Urothelium cell line (cell line): ENCODE data around the gene ZNF236.

Experiments
- DNase-seq: peaks from one replicate; pipeline ENCODE4 v3.0.0; 2011; ENCODE audit warnings: low spot score, mixed read lengths
- FAIRE-seq: peaks from 2 replicates; lab custom pipeline; 2011; peaks lifted over from hg19 to GRCh38; lab: Jason Lieb, UNC

The ZNF236 gene

DNA sequence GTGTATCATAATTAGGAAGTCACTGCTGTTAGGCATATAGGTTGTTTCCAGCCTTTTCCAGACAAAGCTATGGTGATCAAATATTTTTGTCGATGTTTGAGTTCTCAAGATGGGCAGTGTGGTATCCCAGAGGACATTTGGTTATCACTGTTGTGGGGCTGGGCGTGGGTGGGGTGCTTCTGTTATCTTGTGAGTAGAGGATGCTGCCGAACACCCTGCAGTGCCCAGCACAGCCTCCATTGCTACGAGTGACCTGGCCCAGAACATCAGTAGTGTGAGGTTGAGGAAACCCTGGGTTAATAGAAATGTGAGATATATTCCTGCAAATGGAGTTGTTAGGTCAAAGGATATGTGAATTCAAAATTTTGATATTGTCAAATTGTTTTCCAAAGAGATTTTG, 33.2 kb downstream of the ZNF236 start:
- FAIRE-seq (no peak), DNase-seq (no peak)

DNA sequence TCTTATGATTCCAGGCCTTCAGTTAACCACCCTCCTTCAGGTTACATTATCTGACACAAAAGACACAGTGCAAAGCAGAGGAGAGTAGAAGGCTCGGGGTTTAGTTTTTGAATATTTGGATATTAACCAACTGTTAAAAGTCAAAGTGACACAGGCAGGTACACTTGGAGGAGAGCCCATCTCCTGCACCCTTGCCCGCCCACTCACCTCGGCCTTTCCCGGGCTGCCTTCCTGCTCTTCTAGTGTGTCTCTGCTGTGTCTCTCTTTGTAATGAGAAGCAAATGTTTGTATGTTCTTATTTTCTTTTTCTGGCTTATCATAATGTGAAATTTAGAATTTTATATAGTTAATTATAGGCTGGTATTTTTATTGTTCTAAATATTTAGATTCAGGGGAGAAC, 35.1 kb downstream of the ZNF236 start:
- DNase-seq, result no peak
- FAIRE-seq, result no peak

DNA sequence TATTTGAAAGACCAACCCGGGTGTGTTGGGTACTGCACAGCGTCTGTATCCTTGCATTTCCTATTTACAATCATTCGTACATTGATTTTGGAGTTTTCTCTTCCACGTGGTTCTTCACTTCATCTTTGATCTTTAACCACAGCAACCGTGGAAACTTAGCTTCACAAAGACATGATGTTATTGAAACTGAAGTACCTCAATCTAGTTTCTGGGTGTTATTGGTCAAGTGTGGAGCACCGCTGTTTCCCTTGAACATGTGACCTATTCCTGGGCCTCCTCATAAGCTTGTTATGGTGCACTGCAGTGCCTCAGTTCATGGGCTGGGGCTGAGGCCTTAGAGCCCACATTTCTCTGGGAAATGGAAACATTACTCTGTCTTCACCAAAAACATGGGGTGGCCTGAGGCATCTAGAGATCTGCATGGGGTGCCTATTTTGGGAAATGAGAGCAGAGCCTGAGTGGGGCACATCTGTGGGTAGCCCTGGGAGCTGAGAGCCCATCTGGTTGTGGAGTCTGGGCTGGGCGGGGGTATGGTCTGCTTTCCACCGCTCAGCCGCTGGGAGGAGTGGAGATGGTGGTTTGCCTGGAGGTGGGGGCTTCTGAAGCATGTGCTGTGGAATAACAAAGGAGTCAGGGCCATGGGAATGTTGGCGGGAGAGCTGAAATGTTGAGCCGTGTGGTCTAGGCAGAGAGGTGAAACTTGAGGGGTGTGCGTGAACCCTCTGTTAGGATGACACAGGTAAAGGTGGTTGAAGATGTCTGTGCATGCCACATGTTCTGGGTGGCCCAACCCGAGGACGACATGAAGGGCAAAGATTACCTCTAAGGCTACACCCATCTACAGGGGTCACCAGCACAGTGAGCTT, 37.4 kb downstream of the ZNF236 start:
- no peak for DNase-seq
- FAIRE-seq, result no peak

DNA sequence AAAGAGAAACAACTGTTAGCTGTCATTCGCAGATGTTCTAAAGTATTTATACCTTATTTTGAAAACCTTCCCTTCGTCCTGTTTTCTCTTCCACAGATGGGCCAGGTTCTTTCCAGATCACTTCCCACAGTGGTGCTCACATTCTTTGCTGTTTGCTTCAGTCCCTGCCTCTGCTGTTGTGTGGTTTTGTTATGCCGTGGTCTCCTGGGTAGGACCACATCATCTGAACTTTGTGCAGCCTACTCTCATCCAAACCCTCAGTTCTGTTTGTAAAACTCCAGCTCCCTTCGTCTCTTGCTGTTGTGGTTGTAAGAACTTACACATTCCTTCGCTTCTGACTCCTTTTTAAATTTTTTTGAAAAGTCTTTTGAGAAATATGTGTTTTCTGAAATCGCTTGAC, 38.1 kb downstream of the ZNF236 start:
- FAIRE-seq (no peak), DNase-seq (no peak)

DNA sequence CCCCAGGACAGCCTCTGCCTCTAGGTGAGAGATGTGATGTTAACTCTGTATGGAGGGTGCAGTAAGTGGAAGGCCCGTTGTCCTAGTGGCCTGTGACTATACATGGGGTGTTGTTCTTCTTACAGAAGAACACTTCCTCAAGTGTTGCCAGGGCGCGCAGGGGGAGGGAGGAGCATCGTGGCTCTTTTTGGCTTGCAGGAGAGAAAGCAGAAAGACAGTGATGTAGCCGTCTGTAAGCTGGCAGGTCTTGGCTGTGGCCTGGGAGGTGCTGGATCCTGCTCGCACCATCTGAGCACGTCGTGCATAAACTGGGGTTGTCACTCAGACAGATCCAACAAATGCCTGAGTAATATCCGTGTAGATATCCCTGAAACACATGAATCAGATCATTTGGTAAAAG, 44.3 kb downstream of the ZNF236 start:
- no peak for FAIRE-seq
- no peak for DNase-seq

DNA sequence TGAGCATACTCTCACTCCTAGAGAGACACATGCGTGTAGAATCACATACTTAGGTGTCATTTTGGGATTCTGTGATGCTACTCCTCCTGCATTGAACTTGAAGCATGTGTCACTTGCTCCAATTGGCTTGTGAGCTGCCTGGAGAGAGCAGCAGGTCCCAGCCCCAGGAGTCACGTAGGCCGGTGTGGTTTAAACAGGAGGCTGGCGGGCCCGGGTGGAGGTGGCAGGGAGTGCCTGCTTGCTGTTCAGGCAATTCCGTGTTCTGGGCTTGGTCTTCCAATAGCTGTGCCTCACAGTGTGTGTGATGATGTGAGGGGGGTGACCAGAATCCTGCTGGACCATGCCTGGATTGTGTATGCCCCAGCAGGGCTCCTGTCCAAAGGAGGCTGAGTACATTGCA, 51.0 kb downstream of the ZNF236 start:
- DNase-seq (no peak), FAIRE-seq (no peak)

DNA sequence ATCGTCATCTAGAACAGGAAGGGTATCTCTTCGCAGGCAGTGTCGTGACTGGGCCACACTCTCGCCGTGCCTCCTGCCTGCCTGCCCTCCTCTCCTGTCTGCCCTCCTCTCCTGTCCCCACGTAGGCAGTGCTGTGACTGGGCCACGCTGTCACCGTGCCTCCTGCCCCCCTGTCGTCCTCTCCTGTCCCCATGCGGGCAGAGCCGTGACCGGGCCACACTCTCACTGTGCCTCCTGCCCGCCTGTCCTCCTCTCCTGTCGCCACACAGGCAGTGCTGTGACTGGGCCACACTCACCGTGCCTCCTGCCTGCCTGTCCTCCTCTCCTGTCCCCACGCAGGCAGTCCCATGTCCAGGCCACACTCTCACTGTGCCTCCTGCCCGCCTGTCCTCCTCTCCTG, 51.4 kb downstream of the ZNF236 start:
- FAIRE-seq, result no peak
- no peak for DNase-seq

DNA sequence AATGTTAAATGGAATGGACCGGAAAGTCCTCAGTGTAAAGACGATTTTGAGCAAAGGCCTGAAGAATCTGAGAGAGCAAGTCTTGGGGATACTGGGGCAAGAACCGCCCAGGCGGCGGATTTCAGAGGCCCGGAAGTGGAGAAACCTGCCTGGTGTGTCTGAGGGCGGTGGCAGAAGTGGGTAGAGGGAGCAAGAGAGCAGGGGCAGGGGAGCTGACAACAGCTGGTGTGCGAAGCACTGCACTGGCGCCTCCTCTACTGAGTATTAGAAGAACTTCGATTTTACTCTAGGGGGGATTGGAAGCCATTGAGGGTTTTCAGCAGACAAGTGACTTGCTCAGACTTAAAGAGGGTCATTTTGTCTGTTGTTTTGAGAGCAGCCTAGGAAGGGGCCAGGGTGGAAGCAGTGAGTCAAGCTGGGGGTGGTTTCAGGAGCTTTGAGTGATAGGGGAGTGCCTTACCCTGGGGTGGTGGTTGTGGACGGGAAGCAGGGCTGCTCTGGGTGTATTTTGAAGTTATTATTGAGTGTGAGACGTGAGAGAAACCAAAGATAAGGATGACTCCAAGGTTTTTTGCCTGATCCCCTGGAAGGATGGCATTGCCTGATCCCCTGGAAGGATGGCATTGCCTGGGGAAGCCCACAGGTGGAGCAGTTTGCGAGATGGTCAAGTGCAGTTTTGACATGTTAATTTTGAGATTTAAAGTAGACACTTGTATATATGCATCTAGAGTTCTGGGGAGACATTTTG, 52.5 kb downstream of the ZNF236 start:
- FAIRE-seq, result no peak
- no peak for DNase-seq

DNA sequence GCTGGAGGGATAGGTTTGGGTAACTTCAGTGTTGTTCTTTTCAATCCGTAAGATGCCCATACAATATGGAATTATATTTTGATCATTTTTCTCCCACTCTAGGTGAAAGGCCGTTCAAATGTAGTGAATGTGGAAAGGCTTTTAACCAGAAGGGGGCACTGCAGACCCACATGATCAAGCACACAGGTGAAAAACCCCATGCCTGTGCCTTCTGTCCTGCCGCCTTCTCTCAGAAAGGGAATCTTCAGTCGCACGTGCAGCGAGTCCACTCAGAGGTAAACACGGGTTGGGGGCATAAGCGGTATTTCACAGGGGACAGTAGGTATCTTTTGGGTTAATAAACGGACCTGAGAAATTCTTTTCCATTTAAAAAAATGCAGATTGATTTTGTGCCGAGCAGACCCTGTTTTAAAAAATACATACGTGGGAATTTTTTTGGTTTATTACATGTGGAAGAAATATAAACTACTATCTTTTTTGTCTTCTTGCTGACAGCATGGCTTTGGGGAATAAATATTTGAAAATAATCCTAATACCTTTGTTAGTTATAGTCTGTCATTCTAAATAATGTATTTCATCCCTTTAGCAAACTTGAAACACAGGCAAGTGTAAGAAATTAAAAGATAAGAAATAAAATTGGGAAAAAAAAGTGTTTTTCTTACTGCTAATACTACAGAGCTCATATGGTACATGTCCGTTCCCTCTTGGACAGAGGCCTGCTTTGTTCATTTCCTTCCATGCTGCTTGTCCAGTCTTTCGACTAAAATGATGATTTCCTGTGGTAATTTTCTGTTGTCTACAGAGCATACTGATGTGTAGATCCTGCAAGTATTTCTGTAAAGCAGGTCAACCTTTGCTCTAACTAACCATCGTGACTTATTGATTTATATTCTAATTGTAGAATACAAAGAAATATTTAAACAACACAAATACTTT, 53.3 kb downstream of the ZNF236 start:
- peak; percentile 34 for DNase-seq
- no peak for FAIRE-seq

DNA sequence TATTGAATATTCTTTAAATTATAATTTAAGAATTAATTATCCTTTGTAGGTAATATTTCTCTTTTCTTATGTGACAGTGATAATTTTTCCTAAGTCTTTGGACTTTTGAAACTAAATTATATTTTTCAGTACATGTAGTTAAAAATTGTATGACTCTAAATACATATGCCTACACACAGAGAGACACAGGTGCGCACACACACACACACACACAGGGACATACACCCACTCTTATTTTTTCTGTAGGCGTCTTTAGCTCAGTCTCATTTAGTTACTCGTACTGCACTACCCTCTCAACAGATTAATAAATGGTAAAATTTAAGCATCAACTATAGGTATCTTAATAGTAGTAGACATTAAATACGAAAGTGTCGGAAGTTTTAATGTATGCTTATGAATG, 56.1 kb downstream of the ZNF236 start:
- FAIRE-seq, result no peak
- DNase-seq, result no peak

DNA sequence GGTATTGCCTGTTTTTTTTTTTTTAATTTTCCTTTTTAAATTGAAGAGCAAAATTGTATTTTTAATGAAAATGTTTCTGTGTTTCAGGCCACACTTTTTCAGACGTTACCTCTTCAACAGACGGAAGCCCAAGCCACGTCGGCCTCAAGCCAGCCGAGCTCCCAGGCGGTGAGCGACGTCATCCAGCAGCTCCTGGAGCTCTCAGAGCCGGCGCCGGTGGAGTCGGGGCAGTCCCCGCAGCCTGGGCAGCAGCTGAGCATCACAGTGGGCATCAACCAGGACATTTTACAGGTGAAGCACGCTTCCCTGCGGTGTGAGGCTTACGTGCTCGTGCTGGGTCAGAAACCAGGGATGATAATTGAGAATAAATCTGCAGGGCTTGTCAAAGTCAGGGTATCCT, 57.7 kb downstream of the ZNF236 start:
- no peak for FAIRE-seq

DNA sequence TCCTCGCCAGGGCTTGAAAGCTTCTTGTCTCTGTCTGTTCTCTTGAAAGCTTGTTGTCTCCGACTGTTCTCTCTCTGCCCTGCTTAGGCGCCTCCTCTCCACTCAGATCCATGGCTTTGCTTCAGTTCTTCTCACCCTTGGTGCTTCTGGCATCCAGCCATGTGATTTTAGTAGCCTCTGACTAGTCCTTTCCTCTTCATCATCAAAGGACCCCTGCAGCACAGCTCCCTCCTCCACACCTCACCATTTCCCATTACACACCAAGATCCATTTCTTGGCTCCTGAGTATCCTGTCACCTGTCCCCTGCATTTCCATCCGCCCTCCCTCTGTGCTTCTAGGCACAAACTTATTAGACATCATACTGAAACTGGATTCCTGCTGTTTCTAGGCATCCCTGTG, 59.4 kb downstream of the ZNF236 start:
- no peak for FAIRE-seq

More for the DNA sequence above, 57.7 kb downstream of the ZNF236 start:
- no peak for DNase-seq

DNA sequence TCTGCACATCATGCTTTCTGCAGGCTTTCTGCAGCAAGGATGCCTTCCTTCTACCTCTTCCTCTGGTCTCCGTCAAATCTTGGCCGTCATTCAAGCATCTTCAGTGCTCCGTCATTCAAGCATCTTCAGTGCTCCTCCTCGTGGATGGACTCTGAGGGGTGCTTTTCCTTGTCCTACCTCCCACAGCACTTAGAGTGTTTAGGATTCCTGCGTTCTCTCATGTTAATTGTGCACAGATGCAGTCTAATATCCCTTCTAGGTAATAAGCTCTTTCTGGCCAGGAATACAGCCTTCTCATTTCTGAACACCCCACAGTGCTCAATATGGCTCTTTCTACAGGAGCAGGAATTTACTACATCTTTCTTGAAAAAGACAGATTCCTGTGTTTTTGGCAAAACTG, 59.8 kb downstream of the ZNF236 start:
- DNase-seq (no peak), FAIRE-seq (no peak)

More for the DNA sequence above, 59.4 kb downstream of the ZNF236 start:
- DNase-seq, result no peak

DNA sequence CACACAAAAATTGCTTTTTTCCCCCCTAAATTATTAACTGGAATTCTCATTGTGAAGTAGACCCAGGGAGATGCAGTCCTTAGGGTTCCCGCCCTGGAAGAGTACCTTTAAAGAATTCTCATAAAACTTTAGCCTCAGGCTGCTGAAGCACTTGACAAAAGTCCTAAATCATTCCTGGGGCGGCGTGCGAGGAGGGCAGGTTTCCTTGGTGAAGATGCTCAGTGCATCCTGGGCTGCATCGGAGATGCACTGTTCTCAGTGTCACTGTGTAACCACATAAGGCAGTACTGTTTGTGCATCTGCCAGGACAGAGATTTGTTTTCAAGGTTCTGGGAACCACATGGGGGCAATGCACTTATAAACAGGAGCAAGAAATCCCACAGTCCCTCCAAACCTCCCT, 62.6 kb downstream of the ZNF236 start:
- no peak for DNase-seq
- FAIRE-seq, result no peak

DNA sequence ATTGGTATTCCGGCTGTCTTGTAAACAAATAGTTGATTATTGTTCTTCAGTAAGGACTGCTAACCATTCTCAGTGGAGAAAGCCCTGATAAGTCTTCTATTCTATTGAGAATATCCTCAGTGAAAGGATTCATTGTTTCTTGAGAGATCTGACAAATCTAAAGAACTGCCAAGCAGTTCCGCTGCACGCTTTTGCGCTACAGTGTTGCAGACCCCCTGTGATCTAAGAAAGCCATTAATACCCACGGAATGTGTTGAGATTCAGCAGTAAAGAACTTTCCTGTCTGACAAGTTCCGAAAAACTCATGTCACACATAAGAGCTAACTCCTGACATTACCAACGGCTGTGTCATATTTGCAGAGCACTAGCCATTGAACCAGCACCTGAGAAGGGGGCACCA, 63.8 kb downstream of the ZNF236 start:
- DNase-seq, result no peak
- FAIRE-seq, result no peak

DNA sequence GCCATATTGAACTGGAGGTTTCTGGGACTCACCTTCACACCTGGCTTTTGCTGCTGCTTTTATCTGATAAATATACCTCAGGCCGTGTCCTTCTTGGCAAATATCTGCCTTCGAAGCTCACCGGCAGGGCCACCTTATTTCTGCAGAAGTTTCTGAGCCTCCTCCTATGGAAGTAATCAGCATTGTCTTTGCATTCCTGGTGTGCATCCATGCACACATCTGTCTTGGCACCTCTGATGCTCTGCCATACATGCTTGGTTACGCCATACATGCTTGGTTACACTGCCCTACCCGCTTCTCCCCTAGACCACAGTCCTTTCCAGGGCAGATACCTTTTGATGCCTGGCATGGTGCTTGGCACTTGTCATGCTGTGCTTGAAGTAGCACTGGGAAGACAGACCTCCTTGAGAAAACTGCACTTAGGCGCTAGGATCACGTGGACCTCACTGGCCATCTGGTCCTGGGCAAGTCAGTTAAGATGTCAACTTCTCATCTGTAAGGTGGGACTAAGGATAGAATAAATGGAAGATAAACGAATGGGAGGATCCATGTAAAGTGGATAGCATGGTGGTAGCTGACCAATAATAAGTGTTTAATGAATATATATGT, 66.8 kb downstream of the ZNF236 start:
- FAIRE-seq (no peak), DNase-seq (no peak)

DNA sequence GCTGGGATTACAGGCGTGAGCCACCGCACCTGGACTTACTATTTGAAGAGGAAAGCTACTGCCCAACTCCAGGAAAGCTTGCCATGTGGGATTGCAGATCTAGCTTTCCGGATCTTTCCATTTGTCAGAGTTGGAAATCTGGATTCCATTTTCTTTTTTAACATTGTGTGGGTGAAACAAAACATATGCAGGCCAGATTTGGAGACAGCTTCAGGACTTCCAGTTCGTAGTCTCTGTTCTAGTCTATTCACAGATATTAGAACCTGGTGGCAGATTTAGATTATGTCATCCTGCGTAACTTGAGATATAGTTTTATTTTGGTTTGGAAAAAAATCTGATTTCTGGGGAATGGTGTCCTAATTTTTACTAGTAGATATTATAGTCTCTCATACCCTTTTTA, 70.5 kb downstream of the ZNF236 start:
- DNase-seq, result no peak
- no peak for FAIRE-seq

DNA sequence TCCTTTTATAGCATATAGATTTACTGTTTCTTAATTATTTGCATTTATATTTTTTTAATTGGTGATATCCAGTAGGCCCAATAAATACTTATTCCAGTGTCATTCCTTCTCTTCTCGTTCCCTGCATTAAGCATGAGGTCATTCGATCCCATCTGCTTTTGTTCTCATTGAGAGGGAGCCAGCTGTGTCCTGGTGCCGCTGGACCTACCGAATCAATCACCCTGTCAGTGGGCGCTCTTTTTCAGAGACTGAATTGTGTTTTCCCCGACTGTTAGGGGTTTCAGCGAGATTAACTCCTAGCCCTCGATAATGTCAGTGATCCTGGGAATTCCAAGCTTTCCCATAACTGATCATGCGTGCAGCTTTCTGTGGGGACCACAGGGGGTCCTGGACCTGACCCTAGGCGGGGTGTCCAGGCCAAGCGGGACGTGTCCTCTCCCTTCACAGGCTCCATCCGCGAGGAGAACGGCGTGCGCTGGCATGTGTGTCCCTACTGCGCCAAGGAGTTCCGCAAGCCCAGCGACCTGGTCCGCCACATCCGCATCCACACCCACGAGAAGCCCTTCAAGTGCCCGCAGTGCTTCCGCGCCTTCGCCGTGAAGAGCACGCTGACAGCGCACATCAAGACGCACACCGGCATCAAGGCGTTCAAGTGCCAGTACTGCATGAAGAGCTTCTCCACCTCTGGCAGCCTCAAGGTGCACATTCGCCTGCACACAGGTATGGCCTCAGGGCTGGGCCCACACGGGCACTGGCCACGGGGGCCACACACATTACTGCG, 72.4 kb downstream of the ZNF236 start:
- no peak for FAIRE-seq

DNA sequence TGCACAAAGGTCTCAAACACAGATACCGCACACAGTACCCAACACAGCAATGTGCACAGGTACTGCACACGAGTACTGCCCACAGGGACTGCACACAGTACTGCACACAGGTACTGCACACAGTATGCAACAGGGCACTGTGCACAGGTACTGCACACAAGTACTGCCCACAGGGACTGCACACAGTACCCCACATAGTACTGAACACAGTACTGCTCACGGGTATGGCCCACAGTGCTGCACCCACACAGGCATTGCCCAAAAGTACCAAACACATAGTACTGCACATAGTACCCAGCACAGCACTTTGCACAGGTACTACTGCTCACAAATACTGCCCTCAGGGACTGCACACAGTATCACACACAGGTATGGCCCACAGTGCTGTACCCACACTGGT, 73.1 kb downstream of the ZNF236 start:
- no peak for DNase-seq
- FAIRE-seq, result no peak

More for the DNA sequence above, 72.4 kb downstream of the ZNF236 start:
- DNase-seq, result no peak

DNA sequence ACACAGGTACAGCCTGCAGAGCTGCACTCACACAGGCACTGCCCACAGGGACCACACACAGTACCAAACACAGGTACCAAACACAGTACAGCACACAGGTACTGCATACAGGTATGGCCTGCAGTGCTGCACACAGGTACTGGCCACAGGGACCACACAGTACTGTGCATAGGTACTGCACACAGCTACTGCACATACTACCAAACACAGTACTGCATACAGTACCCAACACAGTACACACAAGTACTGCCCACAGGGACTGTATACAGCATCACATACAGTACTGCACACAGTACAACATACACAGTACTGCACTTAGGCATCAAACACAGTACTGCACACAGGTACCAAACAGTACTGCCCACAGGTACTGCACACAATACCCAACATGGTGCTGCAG, 74.3 kb downstream of the ZNF236 start:
- no peak for DNase-seq
- no peak for FAIRE-seq
